Measurements from ENCODE around the gene MARCHF3. TPM values are rescaled to one million over a fixed set of nuclear protein-coding genes. Genes with fewer than 3 reads are reported as not detected.

Gene MARCHF3
- total RNA-seq, 1 donor from 2014 or later, result 35.7 TPM

GRCh38 chr5:126884269-126884819 is 146.0 kb downstream of the MARCHF3 start:
- Histone ChIP-seq H3K4me1 (peaks cover 13% of the 10 kb centered on the region), H3K36me3 (no peaks in the 10 kb centered on the region), H3K9me3 (replicated peaks) (no peaks in the 10 kb centered on the region), H3K27ac (replicated peaks) (no peak overlapping the region), H3K27me3 (ENCODE audit: low read depth) (no peaks in the 10 kb centered on the region), H3K4me3 (no peak overlapping the region)
- TF ChIP-seq CTCF (IDR thresholded peaks at IDR 0.05; ENCODE audit: borderline replicate concordance), result no peak
- intact Hi-C loops (cut with micrococcal nuclease), result no loop called here
- DNase-seq, result no peak

- DNase-seq, result no peak
- Histone ChIP-seq H3K36me3 (no peaks in the 10 kb centered on the region), H3K9me3 (replicated peaks) (no peaks in the 10 kb centered on the region), H3K27me3 (ENCODE audit: low read depth) (no peaks in the 10 kb centered on the region), H3K27ac (replicated peaks) (no peak overlapping the region), H3K4me3 (no peak overlapping the region), H3K4me1 (peaks cover 17% of the 10 kb centered on the region)
- intact Hi-C loops (cut with micrococcal nuclease), result no loop called here
- no peak for TF ChIP-seq CTCF (IDR thresholded peaks at IDR 0.05; ENCODE audit: borderline replicate concordance)
Observed at GRCh38 chr5:126883564-126884245, 146.7 kb downstream of the MARCHF3 start.

- TF ChIP-seq CTCF (IDR thresholded peaks at IDR 0.05; ENCODE audit: borderline replicate concordance), result no peak
- Histone ChIP-seq H3K4me3 (no peak overlapping the region), H3K4me1 (peaks cover 25% of the 10 kb centered on the region), H3K36me3 (no peaks in the 10 kb centered on the region), H3K27ac (replicated peaks) (no peak overlapping the region), H3K27me3 (ENCODE audit: low read depth) (no peaks in the 10 kb centered on the region), H3K9me3 (replicated peaks) (no peaks in the 10 kb centered on the region)
- intact Hi-C loops (cut with micrococcal nuclease), result no loop called here
- no peak for DNase-seq
Observed at GRCh38 chr5:126881821-126882600, 148.3 kb downstream of the MARCHF3 start.

- intact Hi-C loops (cut with micrococcal nuclease), result no loop called here
- no peak for TF ChIP-seq CTCF (IDR thresholded peaks at IDR 0.05; ENCODE audit: borderline replicate concordance)
- Histone ChIP-seq H3K27me3 (ENCODE audit: low read depth) (no peaks in the 10 kb centered on the region), H3K9me3 (replicated peaks) (no peaks in the 10 kb centered on the region), H3K4me3 (no peak overlapping the region), H3K4me1 (peaks cover 24% of the 10 kb centered on the region), H3K36me3 (no peaks in the 10 kb centered on the region), H3K27ac (replicated peaks) (no peak overlapping the region)
- DNase-seq, result no peak
Observed at GRCh38 chr5:126878634-126879033, 151.7 kb downstream of the MARCHF3 start.

- H3K4me3 ChIP-seq, result no peak overlapping the region
- intact Hi-C loops (cut with micrococcal nuclease), result no loop called here
- no peak overlapping the region for H3K27ac ChIP-seq (replicated peaks)
- DNase-seq, result no peak
- no peaks in the 10 kb centered on the region for H3K27me3 ChIP-seq (ENCODE audit: low read depth)
- H3K9me3 ChIP-seq (replicated peaks), result no peaks in the 10 kb centered on the region
- H3K4me1 ChIP-seq, result peaks cover 24% of the 10 kb centered on the region
- no peak for TF ChIP-seq CTCF (IDR thresholded peaks at IDR 0.05; ENCODE audit: borderline replicate concordance)
- H3K36me3 ChIP-seq, result no peaks in the 10 kb centered on the region
Observed at GRCh38 chr5:126878085-126878484, 152.3 kb downstream of the MARCHF3 start.
